IPS-NIHi11 (cell line): ENCODE measurements around the gene ATP6AP2.

Experiments
- DNase-seq: peaks from one replicate; pipeline ENCODE4 v3.0.0; 2012; ENCODE audit warnings: mixed read lengths, low spot score

The ATP6AP2 gene

GRCh38 chrX:40644821-40645358 lies 64.1 kb downstream of the ATP6AP2 start:
- no peak for DNase-seq

GRCh38 chrX:40646489-40647306 lies 65.9 kb downstream of the ATP6AP2 start:
- peak; percentile 34 for DNase-seq

- DNase-seq, result peak; percentile 90
Measured at GRCh38 chrX:40647307-40648197, 66.8 kb downstream of the ATP6AP2 start, which contains the start of gene CXorf38. CXorf38 (minus strand) TSS chrX:40647561; CDS start chrX:40647520, 41 bp downstream.

- peak; percentile 10 for DNase-seq
Measured at GRCh38 chrX:40651620-40652223, 71.0 kb downstream of the ATP6AP2 start.

- no peak for DNase-seq
Measured at GRCh38 chrX:40652664-40653063, 71.9 kb downstream of the ATP6AP2 start.

- no peak for DNase-seq
Measured at GRCh38 chrX:40653535-40653934, 72.8 kb downstream of the ATP6AP2 start.
